GM19025 (cell line): ENCODE data around the gene PKNOX1.
"Not testable (repeated sequence)": the region's sequence is repeated elsewhere in the genome, so short reads cannot be mapped to it uniquely, and the experiment has no call there.

Experiments used
- ATAC-seq: cut with Tn5 transposase; IDR thresholded peaks from one replicate; pipeline ENCODE4 v1.9.1; 2021; ENCODE audit warnings: mild to moderate bottlenecking, low read depth, moderate library complexity; ENCODE audit not compliant: unreplicated experiment

Gene PKNOX1

DNA sequence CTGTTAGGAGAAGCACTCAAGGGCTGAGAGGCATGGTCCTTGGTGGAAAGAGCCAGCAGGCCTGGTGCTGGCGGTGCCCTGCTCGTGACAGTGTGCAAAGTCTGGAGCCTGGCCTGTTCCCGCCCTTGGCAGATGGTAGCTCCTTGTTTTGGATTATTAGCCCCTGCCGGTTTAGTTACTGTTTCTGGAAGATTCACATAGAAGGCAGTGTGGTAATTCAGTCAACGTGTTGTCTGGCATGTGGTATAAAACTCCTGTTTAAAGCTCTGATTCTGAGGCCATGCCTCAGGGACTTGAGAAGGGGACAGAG lies 6.8 kb downstream of the PKNOX1 start:
- ATAC-seq: no peak

DNA sequence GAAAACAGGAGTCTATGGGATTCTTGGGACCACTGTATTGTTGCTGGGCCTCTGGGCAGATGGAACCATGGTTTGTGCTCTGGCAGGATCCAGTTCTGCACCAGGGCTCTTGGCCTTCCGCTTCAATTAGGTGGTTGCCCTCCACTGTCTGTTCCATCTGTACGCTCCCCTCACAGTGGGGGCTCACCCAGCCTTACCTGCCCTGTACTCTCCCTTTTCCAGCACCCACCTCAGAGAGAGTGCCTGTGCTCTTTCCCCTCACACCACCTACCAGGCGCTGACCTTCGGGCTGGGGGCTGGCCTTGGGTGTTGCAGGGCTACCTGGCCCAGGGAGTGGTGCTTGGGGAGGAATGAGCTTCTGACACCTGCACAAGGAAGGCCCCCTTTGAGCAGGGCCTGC lies 7.5 kb downstream of the PKNOX1 start:
- no peak for ATAC-seq

DNA sequence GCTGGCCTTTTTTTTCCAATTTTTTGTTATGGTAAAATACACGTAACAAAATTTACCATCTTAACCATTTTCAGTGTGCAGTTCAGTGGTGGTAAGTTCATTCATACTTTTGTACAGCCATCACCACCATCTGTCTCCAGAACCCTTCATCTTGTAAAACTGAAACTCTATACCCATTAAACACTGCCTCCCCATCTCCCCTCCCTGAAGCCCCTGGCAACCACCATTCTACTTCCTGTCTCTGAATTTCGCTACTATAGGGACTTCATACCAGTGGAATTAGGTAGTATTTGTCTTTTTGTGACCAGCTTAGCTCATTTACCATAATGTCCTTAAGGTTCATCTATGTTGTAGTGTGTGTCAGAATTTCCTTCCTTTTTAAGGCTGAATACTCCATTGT lies 8.7 kb downstream of the PKNOX1 start:
- no peak for ATAC-seq

DNA sequence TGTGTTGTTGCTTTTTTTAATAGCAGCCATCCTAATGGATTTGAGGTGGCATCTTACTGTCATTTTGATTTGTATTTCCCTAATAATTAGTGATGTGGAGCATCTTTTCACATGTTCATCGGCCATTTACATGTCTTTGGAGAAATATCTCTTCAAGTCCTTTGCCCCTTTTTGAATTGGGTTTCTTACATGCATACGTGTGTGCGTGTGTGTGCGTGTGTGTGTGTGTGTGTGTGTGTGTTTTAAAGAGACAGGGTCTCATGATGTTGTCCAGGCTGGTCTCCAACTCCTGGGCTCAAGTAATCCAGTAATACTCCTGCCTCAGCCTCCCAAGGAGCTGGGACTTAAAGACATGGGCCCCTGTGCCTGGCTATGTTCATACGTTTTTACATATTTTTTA lies 9.5 kb downstream of the PKNOX1 start:
- ATAC-seq: no peak

DNA sequence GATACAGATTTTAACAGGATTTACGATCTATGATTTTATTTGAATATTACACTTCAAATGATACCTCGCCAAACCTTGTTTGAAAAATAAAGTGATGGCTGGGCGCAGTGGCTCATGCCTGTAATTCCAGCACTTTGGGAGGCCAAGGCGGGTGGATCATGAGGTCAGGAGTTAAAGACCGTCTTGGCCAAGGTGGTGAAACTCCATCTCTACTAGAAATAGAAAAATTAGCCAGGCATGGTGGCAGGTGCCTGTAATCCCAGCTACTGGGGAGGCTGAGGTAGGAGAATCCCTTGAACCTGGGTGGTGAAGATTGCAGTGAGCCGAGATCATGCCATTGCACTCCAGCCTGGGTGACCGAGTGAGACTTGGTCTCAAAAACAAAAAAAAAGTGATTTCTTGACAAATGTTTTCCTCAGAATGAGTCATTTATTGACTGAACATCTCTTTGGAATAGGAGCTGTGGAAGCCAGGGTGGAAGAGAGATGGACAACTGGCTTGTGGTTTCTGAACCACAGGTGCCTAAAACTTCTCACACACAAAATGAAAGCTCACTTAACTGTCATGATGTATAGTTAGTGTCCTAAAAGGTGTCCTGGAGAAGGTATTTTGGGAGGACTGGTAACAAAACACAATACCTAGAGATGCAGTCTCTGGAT lies 11.9 kb downstream of the PKNOX1 start:
- ATAC-seq: no peak

DNA sequence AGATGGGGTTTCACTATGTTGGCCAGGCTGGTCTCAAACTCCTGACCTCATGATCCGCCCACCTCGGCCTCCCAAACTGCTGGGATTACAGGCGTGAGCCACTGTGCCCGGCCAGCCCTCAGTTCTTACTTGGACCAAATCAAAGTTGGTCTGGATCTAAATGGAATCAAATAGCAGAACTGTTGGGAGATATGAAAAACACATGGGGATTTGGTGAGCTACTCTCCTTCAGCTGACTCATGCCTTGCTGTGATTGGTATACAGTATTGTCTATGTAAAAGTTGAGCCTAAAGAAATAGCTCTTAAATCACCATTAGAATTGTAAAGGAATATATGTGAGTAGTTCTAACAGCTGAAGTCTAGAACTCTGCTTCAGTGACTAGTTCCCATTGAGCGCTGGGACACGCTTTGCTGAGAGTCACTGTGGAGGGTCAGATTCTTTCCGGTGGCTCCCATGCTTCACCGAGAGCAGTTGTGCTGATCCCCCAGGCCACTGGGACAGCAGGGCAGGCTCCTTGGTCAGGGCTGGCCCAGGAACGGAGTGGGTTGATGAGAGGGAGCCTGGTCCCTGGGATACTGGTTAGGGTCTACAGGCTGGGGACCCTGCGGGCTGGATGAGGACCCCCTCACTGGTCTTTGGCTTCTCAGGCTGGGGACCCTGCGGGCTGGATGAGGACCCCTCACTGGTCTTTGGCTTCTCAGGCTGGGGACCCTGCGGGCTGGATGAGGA lies 14.0 kb downstream of the PKNOX1 start:
- ATAC-seq: no peak

DNA sequence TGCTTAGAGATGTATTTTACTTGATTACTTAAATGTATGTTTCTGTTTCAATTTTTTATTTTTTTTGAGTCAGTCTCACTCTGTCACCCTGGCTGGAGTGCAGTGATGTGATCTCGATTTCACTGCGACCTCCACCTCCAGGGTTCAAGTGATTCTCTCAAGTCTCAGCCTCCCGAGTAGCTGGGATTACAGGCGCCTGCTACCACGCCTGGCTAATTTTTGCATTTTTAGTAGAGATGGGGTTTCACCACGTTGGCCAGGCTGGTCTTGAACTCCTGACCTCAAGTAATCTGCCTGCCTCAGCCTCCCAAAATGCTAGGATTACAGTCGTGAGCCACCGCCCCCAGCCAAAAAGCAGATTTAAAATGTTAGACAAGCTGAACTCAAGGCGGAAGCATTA lies 15.0 kb downstream of the PKNOX1 start:
- not testable (repeated sequence) for ATAC-seq

DNA sequence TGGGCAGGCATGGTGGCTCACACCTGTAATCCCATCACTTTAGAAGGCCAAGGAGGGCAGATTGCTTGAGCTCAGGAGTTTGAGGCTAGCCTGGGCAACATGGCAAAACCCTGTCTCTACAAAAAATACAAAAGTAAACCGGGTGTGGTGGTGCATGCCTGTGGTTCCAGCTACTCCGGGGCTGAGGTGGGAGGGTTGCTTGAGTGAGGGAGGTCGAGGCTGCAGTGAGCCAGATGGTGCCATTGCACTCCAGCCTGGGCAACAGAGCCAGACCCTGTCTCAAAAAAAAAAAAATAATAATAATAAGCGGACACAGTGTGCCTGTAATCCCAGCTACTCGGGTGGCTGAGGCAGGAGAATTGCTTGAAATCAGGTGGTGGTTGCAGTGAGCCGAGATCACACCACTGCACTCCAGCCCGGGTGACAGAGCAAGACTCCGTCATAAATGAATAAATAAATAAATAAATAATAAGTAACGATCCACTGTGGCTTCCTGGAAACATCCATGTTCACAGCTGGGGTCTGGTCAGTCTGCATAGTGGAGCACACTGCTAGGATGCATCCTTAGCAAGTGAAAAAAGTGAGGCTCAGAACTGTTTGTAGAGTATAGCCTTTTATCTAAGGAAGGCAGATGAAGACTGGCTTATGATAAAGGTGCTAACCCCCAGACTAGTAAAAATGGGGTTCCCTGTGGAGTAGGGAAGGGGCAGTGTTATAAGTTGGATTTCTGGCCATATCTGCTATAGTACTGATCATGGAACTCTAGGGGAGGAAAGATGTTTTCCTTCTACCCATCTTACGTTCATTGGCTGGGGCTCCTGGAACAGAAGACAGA lies 15.7 kb downstream of the PKNOX1 start:
- ATAC-seq: no peak

DNA sequence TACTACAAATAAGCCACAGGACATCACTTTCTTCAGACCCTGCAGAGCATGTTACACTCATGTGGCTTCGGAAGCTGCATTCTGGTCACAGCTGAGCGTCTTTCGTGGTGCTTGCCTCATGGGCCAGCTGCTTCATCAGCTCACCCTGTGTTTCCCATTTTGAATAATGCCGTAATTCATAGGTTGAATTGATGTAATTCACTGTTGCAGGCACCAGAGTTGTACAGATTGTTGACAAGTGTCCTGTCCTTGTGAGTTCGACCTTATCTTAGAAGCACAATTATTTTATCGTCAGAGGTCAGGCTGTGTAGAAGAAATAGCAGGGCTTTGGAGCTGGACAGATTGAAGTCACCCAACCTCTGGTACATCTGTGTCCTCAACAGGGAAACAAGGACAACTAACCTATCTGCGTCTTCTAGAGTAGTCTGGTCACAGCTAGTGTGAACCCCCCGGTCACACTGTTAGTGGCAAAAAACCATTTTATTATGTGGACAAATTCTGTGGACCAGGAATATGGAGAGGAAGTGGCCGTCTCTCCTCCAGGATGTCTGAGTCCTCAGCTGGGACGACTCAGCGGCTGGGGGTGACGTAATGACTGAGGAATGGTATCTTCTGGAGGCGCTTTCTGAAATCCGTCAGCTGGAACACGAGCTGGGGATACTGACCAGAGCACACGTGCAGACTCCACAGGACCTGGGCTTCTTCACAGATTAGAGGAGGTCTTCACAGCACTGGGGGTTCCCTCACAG lies 17.8 kb downstream of the PKNOX1 start:
- ATAC-seq: no peak

DNA sequence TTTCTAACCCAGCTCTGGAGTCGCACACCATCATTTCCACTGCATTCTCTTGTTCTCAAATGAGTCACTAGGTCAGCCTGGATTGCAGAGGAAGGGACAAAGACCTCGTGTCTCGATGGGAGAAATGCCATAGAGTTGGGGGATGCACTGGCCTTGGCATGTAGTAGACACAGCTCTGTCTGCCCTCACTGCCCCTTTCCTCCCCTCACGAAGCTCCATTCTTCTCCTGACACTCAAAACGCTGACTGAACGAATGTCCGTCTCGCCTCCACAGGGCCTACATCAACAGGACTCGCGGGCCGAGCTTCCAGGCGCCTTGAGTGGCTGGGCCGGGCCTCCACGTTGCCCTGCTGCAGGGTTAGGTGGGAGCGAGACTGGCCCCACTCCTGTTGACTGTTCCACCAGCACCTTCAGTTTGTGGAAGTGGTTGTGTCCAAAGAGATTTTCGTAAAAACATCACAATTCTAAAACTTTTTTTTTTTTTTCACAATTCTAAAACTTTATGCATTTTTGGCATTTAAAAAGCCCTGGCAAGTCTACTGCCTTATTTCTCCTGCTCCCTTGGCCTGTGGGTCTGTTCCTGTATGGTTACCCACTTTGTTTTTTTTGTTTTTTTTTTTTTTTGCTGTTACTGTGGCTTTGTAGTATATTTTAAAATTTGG lies 18.8 kb downstream of the PKNOX1 start:
- ATAC-seq: no peak

DNA sequence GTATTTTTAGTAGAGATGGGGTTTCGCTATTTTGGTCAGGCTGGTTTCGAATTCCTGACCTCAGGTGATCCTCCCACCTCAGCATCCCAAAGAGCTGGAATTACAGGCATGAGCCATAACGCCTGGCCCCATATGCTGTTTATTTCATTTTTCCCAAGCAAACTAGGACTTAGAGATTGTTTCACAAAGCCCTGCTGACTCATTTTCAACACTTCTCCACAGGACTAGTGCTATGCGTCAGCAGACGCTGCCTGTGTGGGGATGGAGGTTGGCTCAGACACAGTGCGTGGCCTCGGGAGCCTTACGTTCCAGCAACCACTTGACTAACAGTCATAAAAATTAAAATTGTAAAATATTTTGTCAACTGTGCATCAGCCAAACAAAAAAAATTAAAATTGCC lies 22.7 kb downstream of the PKNOX1 start:
- no peak for ATAC-seq

DNA sequence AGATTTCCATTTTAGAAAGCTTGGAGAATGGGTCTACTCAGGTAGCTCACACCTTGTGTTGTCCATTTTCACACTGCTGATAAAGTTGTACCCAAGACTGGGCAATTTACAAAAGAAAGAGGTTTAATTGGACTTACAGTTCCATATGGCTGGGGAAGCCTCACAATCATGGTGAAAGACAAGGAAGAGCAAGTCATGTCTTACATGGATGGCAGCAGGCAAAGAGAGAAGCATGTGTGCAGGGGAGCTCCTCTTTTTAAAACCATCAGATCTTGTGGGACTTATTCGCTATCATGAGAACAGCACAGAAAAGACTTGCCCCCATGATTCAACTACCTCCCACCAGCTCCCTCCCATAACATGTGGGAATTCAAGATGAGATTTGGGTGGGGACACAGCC lies 23.6 kb downstream of the PKNOX1 start:
- ATAC-seq: not testable (repeated sequence)

DNA sequence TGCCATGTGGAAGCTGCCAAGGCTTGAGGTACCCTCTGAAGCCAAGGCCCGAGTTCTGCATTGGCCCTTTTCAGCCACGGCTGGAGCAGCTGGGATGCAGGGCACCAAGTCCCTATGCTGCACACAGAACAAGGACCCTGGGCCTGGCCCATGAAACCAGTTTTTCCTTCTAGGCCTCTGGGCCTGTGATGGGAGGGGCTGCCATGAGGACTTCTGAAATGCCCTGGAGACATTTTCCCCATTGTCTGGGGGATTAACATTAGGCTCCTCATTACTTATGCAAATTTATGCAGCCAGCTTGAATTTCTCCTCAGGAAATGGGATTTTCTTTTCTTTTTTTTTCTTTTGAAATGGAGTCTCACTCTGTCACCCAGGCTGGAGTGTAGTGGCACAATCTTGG lies 24.8 kb downstream of the PKNOX1 start:
- ATAC-seq: not testable (repeated sequence)

DNA sequence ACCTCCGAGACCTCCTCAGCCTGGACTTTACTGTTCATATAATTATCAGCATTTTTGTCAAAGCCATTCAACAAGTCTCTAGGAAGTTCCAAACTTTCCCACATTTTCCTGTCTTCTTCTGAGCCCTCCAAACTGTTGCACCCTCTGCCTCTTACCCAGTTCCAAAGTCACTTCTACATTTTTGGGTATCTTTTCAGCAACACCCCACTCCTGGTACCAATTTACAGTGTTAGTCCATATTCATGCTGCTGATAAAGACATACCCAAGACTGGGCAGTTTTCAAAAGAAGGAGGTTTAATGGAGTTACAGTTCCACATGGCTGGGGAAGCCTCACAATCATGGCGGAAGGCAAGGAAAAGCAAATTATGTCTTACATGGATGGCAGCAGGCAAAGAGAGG lies 25.7 kb downstream of the PKNOX1 start:
- not testable (repeated sequence) for ATAC-seq

DNA sequence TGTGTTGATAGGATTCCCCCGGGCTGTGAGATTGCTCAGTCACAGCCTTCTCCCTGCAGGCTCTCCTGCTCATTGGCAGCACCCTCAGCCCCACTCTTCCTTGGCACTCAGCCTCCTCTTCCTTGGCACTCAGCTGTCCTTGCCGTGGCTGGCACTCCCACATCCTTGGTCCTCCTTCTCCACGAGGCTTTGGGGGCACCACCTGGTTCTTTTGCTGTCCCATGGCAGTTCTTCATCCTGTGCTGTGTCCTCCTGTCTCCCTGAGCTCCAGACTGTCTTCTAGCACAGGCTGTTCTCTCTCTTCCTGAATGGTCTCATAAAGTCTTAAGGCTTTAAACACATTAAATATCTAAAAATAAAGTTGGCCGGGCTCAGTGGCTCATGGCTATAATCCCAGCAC lies 27.0 kb downstream of the PKNOX1 start:
- ATAC-seq: no peak

DNA sequence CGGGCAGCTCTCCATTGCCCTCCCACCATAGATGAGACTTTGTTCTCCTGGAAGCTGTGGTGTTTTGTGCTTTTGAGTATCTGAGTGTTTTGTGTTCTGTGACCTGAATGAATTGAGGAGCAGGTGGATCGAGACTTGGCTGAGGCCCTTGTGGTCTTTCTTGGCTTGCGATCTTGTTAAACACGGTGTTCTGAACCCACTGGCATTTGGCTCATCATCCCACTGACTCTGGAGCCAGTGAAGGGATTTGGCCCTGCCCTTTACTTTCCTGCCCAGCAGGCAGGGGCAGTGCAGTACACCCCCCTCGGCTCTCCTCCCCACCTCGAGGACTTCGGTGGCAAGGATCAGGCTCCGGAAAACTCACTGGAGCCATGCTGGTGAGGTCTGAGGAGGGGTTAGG lies 30.6 kb downstream of the PKNOX1 start:
- no peak for ATAC-seq

DNA sequence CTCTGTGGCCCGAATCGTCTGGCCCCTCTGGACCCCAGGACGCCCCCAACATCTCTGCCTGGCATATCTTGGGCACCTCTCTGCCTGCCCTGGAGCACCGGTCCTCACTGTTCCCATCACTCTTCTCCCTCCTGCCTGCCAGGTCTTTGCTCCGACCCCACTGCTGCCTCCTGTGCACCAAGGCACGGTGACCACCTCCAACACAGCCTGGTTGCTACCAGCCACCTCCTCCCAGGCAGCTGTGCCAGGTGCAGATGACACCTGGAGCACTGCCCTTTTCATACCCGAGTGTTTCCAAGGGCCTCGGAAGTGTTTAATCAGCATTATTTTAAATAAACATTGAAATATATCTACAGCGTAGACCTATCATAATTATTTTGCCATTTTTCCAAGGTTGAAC lies 31.3 kb downstream of the PKNOX1 start:
- no peak for ATAC-seq

DNA sequence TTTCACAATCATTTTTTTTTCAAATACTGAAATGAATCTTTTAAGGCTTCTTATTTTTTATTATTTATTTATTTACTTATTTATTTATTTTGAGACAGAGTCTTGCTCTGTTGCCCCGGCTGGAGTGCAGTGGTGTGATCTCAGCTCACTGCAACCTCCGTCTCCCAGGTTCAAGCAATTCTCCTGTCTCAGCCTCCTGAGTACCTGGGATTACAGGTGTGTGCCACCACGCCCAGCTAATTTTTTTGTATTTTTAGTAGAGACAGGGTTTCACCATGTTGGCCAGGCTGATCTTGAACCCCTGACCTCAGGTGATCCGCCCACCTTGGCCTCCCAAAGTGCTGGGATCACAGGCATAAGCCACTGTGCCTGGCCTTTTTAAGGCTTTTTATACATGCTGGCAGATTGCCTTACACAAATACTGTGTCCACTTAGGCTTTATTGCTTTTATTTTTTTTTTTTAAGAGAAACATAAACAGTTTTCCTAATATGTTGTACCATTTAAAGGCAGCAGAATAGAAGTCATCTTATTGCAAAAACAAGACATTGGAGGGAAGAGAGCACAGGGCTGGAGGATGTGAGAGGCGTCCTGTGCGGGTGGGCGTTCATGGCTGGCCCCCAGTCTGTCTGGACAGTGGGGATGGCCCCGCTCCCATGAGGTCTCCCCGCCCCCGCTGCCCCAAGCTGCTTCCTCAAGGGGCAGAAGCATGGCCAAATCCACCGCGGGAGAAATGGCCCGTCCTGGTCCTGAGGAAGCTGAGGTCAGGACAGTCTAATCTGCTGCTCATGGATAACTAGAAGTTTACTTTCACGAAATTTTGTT lies 31.9 kb downstream of the PKNOX1 start:
- not testable (repeated sequence) for ATAC-seq

DNA sequence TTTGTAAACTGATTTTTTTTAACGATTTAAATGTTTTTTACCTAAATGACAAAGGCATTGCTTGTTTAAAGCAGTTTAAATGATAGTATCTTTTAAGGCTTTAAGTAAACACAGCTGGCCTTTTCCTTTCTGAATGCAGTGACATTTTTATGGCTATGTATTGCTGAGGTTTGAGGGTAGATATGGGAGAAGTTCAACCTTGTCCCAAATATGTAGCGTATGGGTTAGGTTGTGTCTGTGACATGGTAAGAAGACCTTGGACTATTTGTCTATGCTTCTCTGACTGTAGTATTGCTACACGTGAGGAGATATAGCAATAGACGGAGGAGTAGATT lies 32.5 kb downstream of the PKNOX1 start:
- ATAC-seq: no peak

DNA sequence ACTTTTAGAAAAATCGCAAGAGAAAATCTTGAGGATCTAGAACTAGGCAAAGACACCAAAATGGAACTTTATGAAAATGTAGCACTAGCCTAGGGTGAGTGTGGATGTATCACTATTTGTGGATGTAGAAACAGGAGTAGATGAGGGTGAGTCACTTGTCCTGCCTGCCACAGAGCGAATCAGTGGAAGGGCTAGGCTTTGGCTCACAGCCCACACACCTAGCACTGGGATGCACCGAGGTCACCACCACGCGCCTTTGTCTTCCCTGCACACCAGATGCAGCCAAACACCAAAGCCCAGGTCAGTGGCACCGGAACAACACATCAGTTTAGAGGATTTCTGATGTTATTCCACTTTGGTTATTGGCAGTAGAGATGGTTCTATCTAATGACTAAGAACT lies 38.2 kb downstream of the PKNOX1 start:
- no peak for ATAC-seq
